ENCODE measurements around the gene ETFRF1. TPM values are rescaled to one million over a fixed set of nuclear protein-coding genes. Genes with fewer than 3 reads are reported as not detected.

The ETFRF1 gene
- total RNA-seq, 1 donor from 2014 or later, result 14.2 TPM

- no peaks in the 10 kb centered on the region for H3K27me3 Mint-ChIP-seq
- H3K9me3 Mint-ChIP-seq, result peaks cover 6% of the 10 kb centered on the region
- DNase-seq (ENCODE audit: extremely low spot score, unreplicated experiment), result peak; percentile 94
- TF ChIP-seq, protein P1, sequence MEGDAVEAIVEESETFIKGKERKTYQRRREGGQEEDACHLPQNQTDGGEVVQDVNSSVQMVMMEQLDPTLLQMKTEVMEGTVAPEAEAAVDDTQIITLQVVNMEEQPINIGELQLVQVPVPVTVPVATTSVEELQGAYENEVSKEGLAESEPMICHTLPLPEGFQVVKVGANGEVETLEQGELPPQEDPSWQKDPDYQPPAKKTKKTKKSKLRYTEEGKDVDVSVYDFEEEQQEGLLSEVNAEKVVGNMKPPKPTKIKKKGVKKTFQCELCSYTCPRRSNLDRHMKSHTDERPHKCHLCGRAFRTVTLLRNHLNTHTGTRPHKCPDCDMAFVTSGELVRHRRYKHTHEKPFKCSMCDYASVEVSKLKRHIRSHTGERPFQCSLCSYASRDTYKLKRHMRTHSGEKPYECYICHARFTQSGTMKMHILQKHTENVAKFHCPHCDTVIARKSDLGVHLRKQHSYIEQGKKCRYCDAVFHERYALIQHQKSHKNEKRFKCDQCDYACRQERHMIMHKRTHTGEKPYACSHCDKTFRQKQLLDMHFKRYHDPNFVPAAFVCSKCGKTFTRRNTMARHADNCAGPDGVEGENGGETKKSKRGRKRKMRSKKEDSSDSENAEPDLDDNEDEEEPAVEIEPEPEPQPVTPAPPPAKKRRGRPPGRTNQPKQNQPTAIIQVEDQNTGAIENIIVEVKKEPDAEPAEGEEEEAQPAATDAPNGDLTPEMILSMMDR (conservative IDR thresholded peaks at IDR 0.05), result no peak
- H3K4me3 Mint-ChIP-seq, result peak within 1 kb of the TSS; percentile 93
- peaks cover 10% of the 10 kb centered on the region for H3K4me1 Mint-ChIP-seq (ENCODE audit: unreplicated experiment)
- peaks cover 17% of the 10 kb centered on the region for H3K36me3 Mint-ChIP-seq
- peak within 1 kb of the TSS; percentile 94 for H3K27ac Mint-ChIP-seq
These were observed 56.0 kb downstream of the ETFRF1 start, which contains the start of gene KRAS for GRCh38 chr12:25250744-25251730. Gene KRAS, minus strand, starts transcription at chr12:25250929.

DNA sequence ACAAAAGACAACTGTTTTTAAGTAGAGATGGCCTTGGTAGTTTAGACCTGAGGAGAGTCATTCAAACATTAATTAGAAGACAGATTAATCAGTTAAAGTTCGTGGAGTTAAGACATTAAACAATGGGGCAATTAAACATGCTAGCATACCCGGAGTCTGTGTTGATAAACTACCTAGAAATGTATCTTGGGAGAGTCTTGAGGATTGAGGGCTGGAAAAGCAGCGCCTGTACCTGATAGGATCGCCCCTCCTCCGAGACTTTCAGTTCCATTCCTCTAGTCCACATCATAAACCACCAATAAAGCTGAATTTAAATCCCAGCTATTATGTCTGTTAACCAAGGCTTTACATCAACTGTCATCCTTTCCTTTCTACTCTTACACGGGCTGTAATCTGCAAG, 56.7 kb downstream of the ETFRF1 start:
- TF ChIP-seq, protein P1 (conservative IDR thresholded peaks at IDR 0.05), result no peak
- Mint-ChIP-seq H3K27ac (peak overlapping the region; percentile 64), H3K4me1 (ENCODE audit: unreplicated experiment) (peaks cover 10% of the 10 kb centered on the region), H3K9me3 (peaks cover 9% of the 10 kb centered on the region), H3K4me3 (peak overlapping the region; percentile 89), H3K36me3 (peaks cover 18% of the 10 kb centered on the region), H3K27me3 (no peaks in the 10 kb centered on the region)
- DNase-seq (ENCODE audit: extremely low spot score, unreplicated experiment), result no peak

GRCh38 chr12:25252946-25253345, 57.9 kb downstream of the ETFRF1 start:
- TF ChIP-seq, protein P1 (conservative IDR thresholded peaks at IDR 0.05), result no peak
- Mint-ChIP-seq H3K9me3 (peaks cover 10% of the 10 kb centered on the region), H3K27ac (peak overlapping the region; percentile 64), H3K27me3 (no peaks in the 10 kb centered on the region), H3K36me3 (peaks cover 15% of the 10 kb centered on the region), H3K4me3 (peak overlapping the region; percentile 89), H3K4me1 (ENCODE audit: unreplicated experiment) (peaks cover 6% of the 10 kb centered on the region)
- DNase-seq (ENCODE audit: extremely low spot score, unreplicated experiment), result no peak

GRCh38 chr12:25253371-25254068, 58.5 kb downstream of the ETFRF1 start:
- Mint-ChIP-seq H3K4me3 (peak overlapping the region; percentile 89), H3K27me3 (no peaks in the 10 kb centered on the region), H3K27ac (peak overlapping the region; percentile 64), H3K36me3 (peaks cover 12% of the 10 kb centered on the region), H3K4me1 (ENCODE audit: unreplicated experiment) (peaks cover 6% of the 10 kb centered on the region), H3K9me3 (peaks cover 10% of the 10 kb centered on the region)
- TF ChIP-seq, protein P1 (conservative IDR thresholded peaks at IDR 0.05), result no peak
- DNase-seq (ENCODE audit: extremely low spot score, unreplicated experiment), result no peak

GRCh38 chr12:25254271-25254880, 59.3 kb downstream of the ETFRF1 start:
- Mint-ChIP-seq H3K4me3 (no peak overlapping the region), H3K9me3 (peaks cover 10% of the 10 kb centered on the region), H3K4me1 (ENCODE audit: unreplicated experiment) (peaks cover 5% of the 10 kb centered on the region), H3K36me3 (peaks cover 11% of the 10 kb centered on the region), H3K27ac (peak overlapping the region; percentile 26), H3K27me3 (no peaks in the 10 kb centered on the region)
- no peak for DNase-seq (ENCODE audit: extremely low spot score, unreplicated experiment)
- TF ChIP-seq, protein P1 (conservative IDR thresholded peaks at IDR 0.05), result no peak

Data from type B pancreatic cell (in vitro differentiated cells).